Smooth muscle cell (in vitro differentiated cells): ENCODE results near the gene METTL14. TPM values are rescaled to one million over a fixed set of nuclear protein-coding genes. Genes with fewer than 3 reads are reported as not detected.

Experiments
- DNase-seq: peaks from one replicate; lab custom pipeline; 2025; ENCODE audit not compliant: unreplicated experiment; lab: John Stamatoyannopoulos, UW
- H2AFZ ChIP-seq: fragments of 200-600 bp; sonication (generic); 2 replicates; pipeline ENCODE4 v1.6.0; 2016; ENCODE audit warnings: antibody characterized with exemption, low read depth, mild to moderate bottlenecking
- H3F3A ChIP-seq: fragments of 200-600 bp; sonication (generic); 2 replicates; pipeline ENCODE4 v1.6.0; 2017; ENCODE audit warnings: antibody characterized with exemption, low read depth
- H3K27ac ChIP-seq: fragments of 200-600 bp; sonication (generic); 2 replicates; pipeline ENCODE4 v1.5.1; 2016; ENCODE audit warnings: low read depth, mild to moderate bottlenecking
- H3K27me3 ChIP-seq: fragments of 200-600 bp; sonication (generic); 2 replicates; pipeline ENCODE4 v1.6.1; 2016; ENCODE audit warnings: low read depth, mild to moderate bottlenecking
- H3K36me3 ChIP-seq: fragments of 200-600 bp; sonication (generic); 2 replicates; pipeline ENCODE4 v1.5.1; 2016; ENCODE audit warnings: low read depth
- H3K4me1 ChIP-seq: fragments of 200-600 bp; sonication (generic); 2 replicates; pipeline ENCODE4 v1.5.1; 2016; ENCODE audit warnings: low read depth
- H3K4me2 ChIP-seq: fragments of 200-600 bp; sonication (generic); 2 replicates; pipeline ENCODE4 v1.6.0; 2016; ENCODE audit warnings: mild to moderate bottlenecking
- H3K4me3 ChIP-seq: fragments of 200-600 bp; sonication (generic); 2 replicates; pipeline ENCODE4 v1.5.1; 2016; ENCODE audit warnings: mild to moderate bottlenecking
- H3K79me2 ChIP-seq: fragments of 200-600 bp; sonication (generic); 2 replicates; pipeline ENCODE4 v1.6.0; 2016; ENCODE audit warnings: low read depth, mild to moderate bottlenecking
- H3K9ac ChIP-seq: fragments of 200-600 bp; sonication (generic); 2 replicates; pipeline ENCODE4 v1.6.0; 2016; ENCODE audit warnings: low read depth
- H3K9me3 ChIP-seq: fragments of 200-600 bp; sonication (generic); replicated peaks from 2 replicates; pipeline ENCODE4 v1.5.1; 2016; ENCODE audit warnings: low read depth
- H4K20me1 ChIP-seq: fragments of 200-600 bp; sonication (generic); 2 replicates; pipeline ENCODE4 v1.6.0; 2016; ENCODE audit warnings: low read depth
- CTCF ChIP-seq: fragments of 200-600 bp; sonication (generic); IDR thresholded peaks from 2 replicates; pipeline ENCODE4 v1.5.1; 2017; ENCODE audit warnings: borderline replicate concordance, mild to moderate bottlenecking, antibody characterized with exemption; ENCODE audit not compliant: insufficient read depth, poor library complexity, severe bottlenecking
- WGBS: methylation state at CpG from one replicate; pipeline ENCODE4 v1.1.7; 2016; ENCODE audit warnings: low lambda C conversion rate; 5-methylcytosine and 5-hydroxymethylcytosine counted together
- polyA plus RNA-seq: library from polyadenylated mRNA; unstranded; fragments of >200 nt; fragmentation: Nextera tagmentation; extraction: Ambion mirVana; gene quantifications from 2 replicates; pipeline ENCODE4 v1.2.1, GENCODE V29; 2016
- total RNA-seq: library from RNA; depleted of rRNA; stranded (reverse); fragments of >200 nt; gene quantifications from 2 replicates; pipeline ENCODE4 v1.2.3, GENCODE V29; 2014

Gene METTL14
- total and polyA plus RNA-seq, 2 experiments from 2014 or later, result 22.4 to 31.8 TPM

GRCh38 chr4:118738090-118738489 is 52.9 kb downstream of the METTL14 start:
- H3K27me3 ChIP-seq, result no peaks in the 10 kb centered on the region
- H3K27ac ChIP-seq, result no peak overlapping the region
- H2AFZ ChIP-seq, result no peak overlapping the region
- WGBS, result 90% methylated on average over 3 of the region's 3 CpGs
- no peak for TF ChIP-seq CTCF
- no peaks in the 10 kb centered on the region for H3K9me3 ChIP-seq
- H3K79me2 ChIP-seq, result peaks cover 15% of the 10 kb centered on the region
- no peak for DNase-seq
- H3K4me1 ChIP-seq, result no peaks in the 10 kb centered on the region
- no peak overlapping the region for H3K4me3 ChIP-seq
- H4K20me1 ChIP-seq, result peaks cover 82% of the 10 kb centered on the region
- H3F3A ChIP-seq, result peaks cover 13% of the 10 kb centered on the region
- no peak overlapping the region for H3K9ac ChIP-seq
- H3K4me2 ChIP-seq, result no peak overlapping the region
- H3K36me3 ChIP-seq, result peaks cover 52% of the 10 kb centered on the region

GRCh38 chr4:118739022-118739713 is 54.0 kb downstream of the METTL14 start:
- no peak overlapping the region for H3K4me2 ChIP-seq
- H3K27me3 ChIP-seq, result no peaks in the 10 kb centered on the region
- 97% methylated on average over 2 of the region's 2 CpGs for WGBS
- no peaks in the 10 kb centered on the region for H3K4me1 ChIP-seq
- H3K4me3 ChIP-seq, result no peak overlapping the region
- H4K20me1 ChIP-seq, result peaks cover 81% of the 10 kb centered on the region
- peaks cover 13% of the 10 kb centered on the region for H3F3A ChIP-seq
- peak overlapping the region; percentile 8 for H3K27ac ChIP-seq
- DNase-seq, result no peak
- H3K79me2 ChIP-seq, result peaks cover 9% of the 10 kb centered on the region
- H2AFZ ChIP-seq, result no peak overlapping the region
- H3K36me3 ChIP-seq, result peaks cover 51% of the 10 kb centered on the region
- no peaks in the 10 kb centered on the region for H3K9me3 ChIP-seq
- H3K9ac ChIP-seq, result no peak overlapping the region
- TF ChIP-seq CTCF, result no peak

- no peak for DNase-seq
- 73% methylated on average over 5 of the region's 5 CpGs for WGBS
- peak; percentile 56 for TF ChIP-seq CTCF
- no peak overlapping the region for H3K9ac ChIP-seq
- H3K4me1 ChIP-seq, result no peaks in the 10 kb centered on the region
- peaks cover 3% of the 10 kb centered on the region for H3K79me2 ChIP-seq
- H3F3A ChIP-seq, result peaks cover 24% of the 10 kb centered on the region
- H3K4me2 ChIP-seq, result no peak overlapping the region
- H3K9me3 ChIP-seq, result no peaks in the 10 kb centered on the region
- no peak overlapping the region for H2AFZ ChIP-seq
- peaks cover 53% of the 10 kb centered on the region for H3K36me3 ChIP-seq
- H3K4me3 ChIP-seq, result no peak overlapping the region
- no peaks in the 10 kb centered on the region for H3K27me3 ChIP-seq
- peak overlapping the region; percentile 82 for H3K27ac ChIP-seq
- peaks cover 86% of the 10 kb centered on the region for H4K20me1 ChIP-seq
These were observed 55.7 kb downstream of the METTL14 start for GRCh38 chr4:118740869-118741268.
